ENCODE measurements around the gene CLPTM1L. TPM values are rescaled to one million over a fixed set of nuclear protein-coding genes. Genes with fewer than 3 reads are reported as not detected.

The CLPTM1L gene
- polyA plus RNA-seq, 2 of the 4 experiments (the other 2 are of a cell fraction), result 171 to 173 TPM

- ChIA-PET POLR2A (interaction anchor here (1.6 kb wide), 1 partner anchor 25 kb away, joined by 3 read pairs; the partner anchor contains the start of gene CLPTM1L), CTCF (interaction anchor here (1.2 to 3.7 kb wide), 3 partner anchors 11 to 40 kb away, joined by 4 to 22 read pairs (median 4); no protein-coding TSS in a partner anchor)
- TF ChIP-seq EP300 (IDR thresholded peaks at IDR 0.05) (no peak), USF2 (IDR thresholded peaks at IDR 0.05) (no peak), CHD4 (IDR thresholded peaks at IDR 0.05; ENCODE audit: borderline replicate concordance) (no peak), JUN (IDR thresholded peaks at IDR 0.05) (no peak), NPAS2 (CRISPR knock-in tag; IDR thresholded peaks at IDR 0.05; ENCODE audit: borderline replicate concordance) (no peak), TFCP2L1 (CRISPR knock-in tag; IDR thresholded peaks at IDR 0.05) (no peak), HDAC2 (IDR thresholded peaks at IDR 0.05) (no peak), CBX8 (IDR thresholded peaks at IDR 0.05) (no peak), SMC3 (IDR thresholded peaks at IDR 0.05) (no peak), SREBF2 (IDR thresholded peaks at IDR 0.05) (no peak), KDM1A (IDR thresholded peaks at IDR 0.05; ENCODE audit: low read depth) (no peak), RNF2 (IDR thresholded peaks at IDR 0.05; ENCODE audit: borderline replicate concordance, low read depth) (no peak)
- TF ChIP-seq, protein P1, sequence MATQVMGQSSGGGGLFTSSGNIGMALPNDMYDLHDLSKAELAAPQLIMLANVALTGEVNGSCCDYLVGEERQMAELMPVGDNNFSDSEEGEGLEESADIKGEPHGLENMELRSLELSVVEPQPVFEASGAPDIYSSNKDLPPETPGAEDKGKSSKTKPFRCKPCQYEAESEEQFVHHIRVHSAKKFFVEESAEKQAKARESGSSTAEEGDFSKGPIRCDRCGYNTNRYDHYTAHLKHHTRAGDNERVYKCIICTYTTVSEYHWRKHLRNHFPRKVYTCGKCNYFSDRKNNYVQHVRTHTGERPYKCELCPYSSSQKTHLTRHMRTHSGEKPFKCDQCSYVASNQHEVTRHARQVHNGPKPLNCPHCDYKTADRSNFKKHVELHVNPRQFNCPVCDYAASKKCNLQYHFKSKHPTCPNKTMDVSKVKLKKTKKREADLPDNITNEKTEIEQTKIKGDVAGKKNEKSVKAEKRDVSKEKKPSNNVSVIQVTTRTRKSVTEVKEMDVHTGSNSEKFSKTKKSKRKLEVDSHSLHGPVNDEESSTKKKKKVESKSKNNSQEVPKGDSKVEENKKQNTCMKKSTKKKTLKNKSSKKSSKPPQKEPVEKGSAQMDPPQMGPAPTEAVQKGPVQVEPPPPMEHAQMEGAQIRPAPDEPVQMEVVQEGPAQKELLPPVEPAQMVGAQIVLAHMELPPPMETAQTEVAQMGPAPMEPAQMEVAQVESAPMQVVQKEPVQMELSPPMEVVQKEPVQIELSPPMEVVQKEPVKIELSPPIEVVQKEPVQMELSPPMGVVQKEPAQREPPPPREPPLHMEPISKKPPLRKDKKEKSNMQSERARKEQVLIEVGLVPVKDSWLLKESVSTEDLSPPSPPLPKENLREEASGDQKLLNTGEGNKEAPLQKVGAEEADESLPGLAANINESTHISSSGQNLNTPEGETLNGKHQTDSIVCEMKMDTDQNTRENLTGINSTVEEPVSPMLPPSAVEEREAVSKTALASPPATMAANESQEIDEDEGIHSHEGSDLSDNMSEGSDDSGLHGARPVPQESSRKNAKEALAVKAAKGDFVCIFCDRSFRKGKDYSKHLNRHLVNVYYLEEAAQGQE (IDR thresholded peaks at IDR 0.05), result no peak
- TF ChIP-seq, protein P2, sequence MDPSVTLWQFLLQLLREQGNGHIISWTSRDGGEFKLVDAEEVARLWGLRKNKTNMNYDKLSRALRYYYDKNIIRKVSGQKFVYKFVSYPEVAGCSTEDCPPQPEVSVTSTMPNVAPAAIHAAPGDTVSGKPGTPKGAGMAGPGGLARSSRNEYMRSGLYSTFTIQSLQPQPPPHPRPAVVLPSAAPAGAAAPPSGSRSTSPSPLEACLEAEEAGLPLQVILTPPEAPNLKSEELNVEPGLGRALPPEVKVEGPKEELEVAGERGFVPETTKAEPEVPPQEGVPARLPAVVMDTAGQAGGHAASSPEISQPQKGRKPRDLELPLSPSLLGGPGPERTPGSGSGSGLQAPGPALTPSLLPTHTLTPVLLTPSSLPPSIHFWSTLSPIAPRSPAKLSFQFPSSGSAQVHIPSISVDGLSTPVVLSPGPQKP (IDR thresholded peaks at IDR 0.05; ENCODE audit: low read depth, low read length), result no peak
- TF ChIP-seq, protein P3, sequence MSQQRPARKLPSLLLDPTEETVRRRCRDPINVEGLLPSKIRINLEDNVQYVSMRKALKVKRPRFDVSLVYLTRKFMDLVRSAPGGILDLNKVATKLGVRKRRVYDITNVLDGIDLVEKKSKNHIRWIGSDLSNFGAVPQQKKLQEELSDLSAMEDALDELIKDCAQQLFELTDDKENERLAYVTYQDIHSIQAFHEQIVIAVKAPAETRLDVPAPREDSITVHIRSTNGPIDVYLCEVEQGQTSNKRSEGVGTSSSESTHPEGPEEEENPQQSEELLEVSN (IDR thresholded peaks at IDR 0.05; ENCODE audit: borderline replicate concordance, low read depth), result no peak
Observed at GRCh38 chr5:1370006-1370405, 25.1 kb upstream of the CLPTM1L start.

GRCh38 chr5:1368756-1369155 lies 23.9 kb upstream of the CLPTM1L start:
- POLR2A ChIA-PET, result no interaction called here
- H3K9me3 ChIP-seq, result no peaks in the 10 kb centered on the region
- DNase-seq (ENCODE audit: low read depth in 1 of 2, low spot score in 1 of 2), result no peak
- no peak overlapping the region for H3K4me2 ChIP-seq
- TF ChIP-seq HOXA7 (CRISPR knock-in tag; IDR thresholded peaks at IDR 0.05), result no peak
- TF ChIP-seq FOSB (CRISPR knock-in tag; IDR thresholded peaks at IDR 0.05), result no peak
- TF ChIP-seq, protein P4, sequence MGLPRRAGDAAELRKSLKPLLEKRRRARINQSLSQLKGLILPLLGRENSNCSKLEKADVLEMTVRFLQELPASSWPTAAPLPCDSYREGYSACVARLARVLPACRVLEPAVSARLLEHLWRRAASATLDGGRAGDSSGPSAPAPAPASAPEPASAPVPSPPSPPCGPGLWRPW (IDR thresholded peaks at IDR 0.05), result no peak
- no peak for TF ChIP-seq TFCP2L1 (CRISPR knock-in tag; IDR thresholded peaks at IDR 0.05)
- no peak for TF ChIP-seq NR3C1 (IDR thresholded peaks at IDR 0.05)
- no peak for TF ChIP-seq HOXB13 (CRISPR knock-in tag; IDR thresholded peaks at IDR 0.05; ENCODE audit: low read depth)
- TF ChIP-seq, protein P5, sequence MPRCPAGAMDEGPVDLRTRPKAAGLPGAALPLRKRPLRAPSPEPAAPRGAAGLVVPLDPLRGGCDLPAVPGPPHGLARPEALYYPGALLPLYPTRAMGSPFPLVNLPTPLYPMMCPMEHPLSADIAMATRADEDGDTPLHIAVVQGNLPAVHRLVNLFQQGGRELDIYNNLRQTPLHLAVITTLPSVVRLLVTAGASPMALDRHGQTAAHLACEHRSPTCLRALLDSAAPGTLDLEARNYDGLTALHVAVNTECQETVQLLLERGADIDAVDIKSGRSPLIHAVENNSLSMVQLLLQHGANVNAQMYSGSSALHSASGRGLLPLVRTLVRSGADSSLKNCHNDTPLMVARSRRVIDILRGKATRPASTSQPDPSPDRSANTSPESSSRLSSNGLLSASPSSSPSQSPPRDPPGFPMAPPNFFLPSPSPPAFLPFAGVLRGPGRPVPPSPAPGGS (IDR thresholded peaks at IDR 0.05), result no peak
- TF ChIP-seq NFE2L2 (conservative IDR thresholded peaks at IDR 0.05; ENCODE audit: low read length), result no peak
- no peak for TF ChIP-seq CHD4 (IDR thresholded peaks at IDR 0.05; ENCODE audit: borderline replicate concordance)
- TF ChIP-seq FOSL2 (IDR thresholded peaks at IDR 0.05), result no peak
- TF ChIP-seq FOSL2 (CRISPR knock-in tag; IDR thresholded peaks at IDR 0.05), result no peak
- H3K27ac ChIP-seq, result no peak overlapping the region
- H3K4me3 ChIP-seq, result no peak overlapping the region
- WGBS (ENCODE audit: missing lambda C conversion rate), result 47% methylated on average over 4 of the region's 4 CpGs
- ATAC-seq, result no peak
- CTCF ChIA-PET, result interaction anchor here (2.9 kb wide), 1 partner anchor 9 kb away, joined by 10 read pairs; no protein-coding TSS in a partner anchor
- FAIRE-seq, result no peak
- no peaks in the 10 kb centered on the region for H3K4me1 ChIP-seq

More at GRCh38 chr5:1370006-1370405, 25.1 kb upstream of the CLPTM1L start:
- Histone ChIP-seq H3K4me3 (no peak overlapping the region), H3K27ac (no peak overlapping the region), H3K9me3 (no peaks in the 10 kb centered on the region), H3K4me1 (no peaks in the 10 kb centered on the region), H3K4me2 (no peak overlapping the region)
- DNase-seq (ENCODE audit: low read depth in 1 of 2, low spot score in 1 of 2), result no peak
- no peak for FAIRE-seq
- WGBS (ENCODE audit: missing lambda C conversion rate), result 52% methylated on average over 7 of the region's 7 CpGs
- ATAC-seq, result no peak
